Mucosa of stomach (tissue), 1 donor: ENCODE data around the gene ANKMY1.

ENCODE experiments used
- H3K27me3 ChIP-seq: one replicate; pipeline ENCODE4 v1.7.0; 2013; ENCODE audit warnings: mild to moderate bottlenecking, low read length; ENCODE audit not compliant: control insufficient read depth, insufficient read depth
- H3K36me3 ChIP-seq: one replicate; pipeline ENCODE4 v1.7.0; 2013; ENCODE audit warnings: low read length; ENCODE audit not compliant: control insufficient read depth, insufficient read depth
- H3K4me1 ChIP-seq: one replicate; pipeline ENCODE4 v1.7.0; 2013; ENCODE audit warnings: mild to moderate bottlenecking, low read length; ENCODE audit not compliant: control insufficient read depth, insufficient read depth
- H3K4me3 ChIP-seq: one replicate; pipeline ENCODE4 v1.7.0; 2013; ENCODE audit warnings: low read length
- H3K9ac ChIP-seq: one replicate; pipeline ENCODE4 v1.7.0; 2013; ENCODE audit warnings: mild to moderate bottlenecking, low read length, moderate library complexity
- H3K9me3 ChIP-seq: one replicate; pipeline ENCODE4 v1.7.0; 2013; ENCODE audit warnings: mild to moderate bottlenecking, low read length, moderate library complexity; ENCODE audit not compliant: control insufficient read depth
- donor health status: Pancreatic carcinoma.

The ANKMY1 gene

GRCh38 chr2:240591226-240591625 is 33.4 kb upstream of the ANKMY1 start:
- no peak overlapping the region for H3K9ac ChIP-seq

DNA sequence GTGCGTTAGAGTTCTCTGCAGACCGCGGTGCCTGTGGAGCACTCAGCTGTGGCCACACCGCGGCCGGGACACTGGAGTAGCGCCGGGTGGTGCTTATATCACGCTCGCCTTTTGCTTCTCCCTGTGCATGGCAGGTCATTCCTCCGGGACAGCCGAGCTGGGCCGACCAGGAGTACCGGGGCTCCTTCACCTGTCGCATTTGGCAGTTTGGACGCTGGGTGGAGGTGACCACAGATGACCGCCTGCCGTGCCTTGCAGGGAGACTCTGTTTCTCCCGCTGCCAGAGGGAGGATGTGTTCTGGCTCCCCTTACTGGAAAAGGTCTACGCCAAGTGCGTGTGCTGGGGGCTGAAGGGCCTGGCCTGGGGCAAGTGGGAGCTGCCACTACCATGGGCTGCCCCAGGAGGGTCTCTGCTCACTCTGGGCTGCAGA is 32.9 kb upstream of the ANKMY1 start:
- Histone ChIP-seq H3K4me3 (no peak overlapping the region), H3K27me3 (no peaks in the 10 kb centered on the region), H3K4me1 (peaks cover 22% of the 10 kb centered on the region), H3K36me3 (peaks cover 4% of the 10 kb centered on the region), H3K9me3 (no peaks in the 10 kb centered on the region), H3K9ac (no peak overlapping the region)

More at GRCh38 chr2:240591226-240591625, 33.4 kb upstream of the ANKMY1 start:
- no peaks in the 10 kb centered on the region for H3K27me3 ChIP-seq
- H3K4me3 ChIP-seq, result no peak overlapping the region
- peaks cover 27% of the 10 kb centered on the region for H3K4me1 ChIP-seq
- no peaks in the 10 kb centered on the region for H3K9me3 ChIP-seq
- H3K36me3 ChIP-seq, result peaks cover 4% of the 10 kb centered on the region

- Histone ChIP-seq H3K9me3 (no peaks in the 10 kb centered on the region), H3K4me1 (peaks cover 22% of the 10 kb centered on the region), H3K27me3 (no peaks in the 10 kb centered on the region), H3K9ac (no peak overlapping the region), H3K4me3 (no peak overlapping the region), H3K36me3 (peaks cover 4% of the 10 kb centered on the region)
These were observed 32.2 kb upstream of the ANKMY1 start for GRCh38 chr2:240589850-240590525.

GRCh38 chr2:240589375-240589774 is 31.6 kb upstream of the ANKMY1 start:
- no peaks in the 10 kb centered on the region for H3K27me3 ChIP-seq
- H3K9ac ChIP-seq, result no peak overlapping the region
- peaks cover 4% of the 10 kb centered on the region for H3K36me3 ChIP-seq
- H3K4me3 ChIP-seq, result no peak overlapping the region
- H3K9me3 ChIP-seq, result no peaks in the 10 kb centered on the region
- H3K4me1 ChIP-seq, result peaks cover 28% of the 10 kb centered on the region

DNA sequence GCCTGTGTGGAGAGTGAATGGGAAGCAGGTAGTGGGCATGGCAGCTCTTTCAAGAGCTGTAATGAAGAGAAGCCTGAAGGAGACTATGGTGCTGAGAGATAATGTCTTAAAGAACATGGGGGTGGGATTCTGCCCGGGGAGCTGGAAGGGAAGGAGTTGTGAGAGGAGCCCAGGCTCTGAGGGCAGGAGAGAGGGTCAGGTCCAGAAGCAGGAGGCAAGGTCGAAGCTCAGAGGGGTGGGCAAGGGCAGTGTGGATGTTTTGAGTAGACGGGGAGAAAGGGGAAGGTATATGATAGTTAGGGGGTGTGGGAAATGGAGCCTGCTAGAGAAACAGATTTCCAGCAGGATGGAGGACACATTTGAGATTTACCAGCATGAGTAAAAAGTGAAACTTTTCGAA is 30.9 kb upstream of the ANKMY1 start:
- Histone ChIP-seq H3K4me3 (no peak overlapping the region), H3K27me3 (no peaks in the 10 kb centered on the region), H3K4me1 (peaks cover 28% of the 10 kb centered on the region), H3K9ac (no peak overlapping the region), H3K36me3 (peaks cover 4% of the 10 kb centered on the region), H3K9me3 (no peaks in the 10 kb centered on the region)

GRCh38 chr2:240588006-240588655 is 30.3 kb upstream of the ANKMY1 start:
- Histone ChIP-seq H3K9ac (peak overlapping the region; percentile 69), H3K27me3 (no peaks in the 10 kb centered on the region), H3K9me3 (no peaks in the 10 kb centered on the region), H3K36me3 (peaks cover 4% of the 10 kb centered on the region), H3K4me1 (peaks cover 28% of the 10 kb centered on the region), H3K4me3 (peak overlapping the region; percentile 51)

GRCh38 chr2:240586919-240587800 is 29.4 kb upstream of the ANKMY1 start:
- Histone ChIP-seq H3K9me3 (no peaks in the 10 kb centered on the region), H3K4me3 (peak overlapping the region; percentile 51), H3K27me3 (no peaks in the 10 kb centered on the region), H3K9ac (peak overlapping the region; percentile 69), H3K36me3 (peaks cover 4% of the 10 kb centered on the region), H3K4me1 (peaks cover 28% of the 10 kb centered on the region)

- Histone ChIP-seq H3K9me3 (no peaks in the 10 kb centered on the region), H3K9ac (peak within 1 kb of the TSS; percentile 84), H3K4me3 (peak within 1 kb of the TSS; percentile 51), H3K4me1 (peaks cover 28% of the 10 kb centered on the region), H3K36me3 (peaks cover 3% of the 10 kb centered on the region), H3K27me3 (no peaks in the 10 kb centered on the region)
These were observed 28.6 kb upstream of the ANKMY1 start, which contains the start of gene CAPN10 for GRCh38 chr2:240586198-240586918. CAPN10 (plus strand) TSS chr2:240586734; CDS start chr2:240586912, 178 bp downstream.

DNA sequence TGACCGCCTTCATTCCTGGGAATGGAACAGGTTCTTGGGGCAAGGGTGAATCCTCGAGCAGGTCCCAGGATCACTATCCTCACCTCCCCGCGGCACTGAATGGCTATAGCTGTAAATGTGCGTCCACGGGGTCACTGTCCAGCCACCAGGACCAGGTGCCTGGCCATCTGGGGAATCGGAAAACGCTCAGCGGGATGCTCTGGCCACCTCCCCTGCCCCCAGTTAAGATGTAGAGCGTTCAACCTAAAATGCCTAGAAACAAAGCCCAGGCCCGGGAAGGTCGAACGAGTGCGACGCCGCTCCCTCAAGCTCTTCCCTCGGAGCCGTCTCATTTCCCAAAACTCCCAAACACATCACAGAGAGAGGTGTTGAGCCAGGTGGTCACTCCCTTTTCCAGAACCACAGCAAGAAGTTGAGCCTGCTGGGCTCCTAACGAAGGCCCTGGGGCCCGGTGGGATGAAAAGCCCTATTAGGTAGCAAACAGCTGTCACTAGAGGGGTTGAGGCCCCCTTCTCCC is 28.0 kb upstream of the ANKMY1 start:
- H3K27me3 ChIP-seq, result no peaks in the 10 kb centered on the region
- peaks cover 28% of the 10 kb centered on the region for H3K4me1 ChIP-seq
- H3K9me3 ChIP-seq, result no peaks in the 10 kb centered on the region
- H3K9ac ChIP-seq, result peak overlapping the region; percentile 84
- H3K36me3 ChIP-seq, result no peaks in the 10 kb centered on the region
- peak overlapping the region; percentile 51 for H3K4me3 ChIP-seq

DNA sequence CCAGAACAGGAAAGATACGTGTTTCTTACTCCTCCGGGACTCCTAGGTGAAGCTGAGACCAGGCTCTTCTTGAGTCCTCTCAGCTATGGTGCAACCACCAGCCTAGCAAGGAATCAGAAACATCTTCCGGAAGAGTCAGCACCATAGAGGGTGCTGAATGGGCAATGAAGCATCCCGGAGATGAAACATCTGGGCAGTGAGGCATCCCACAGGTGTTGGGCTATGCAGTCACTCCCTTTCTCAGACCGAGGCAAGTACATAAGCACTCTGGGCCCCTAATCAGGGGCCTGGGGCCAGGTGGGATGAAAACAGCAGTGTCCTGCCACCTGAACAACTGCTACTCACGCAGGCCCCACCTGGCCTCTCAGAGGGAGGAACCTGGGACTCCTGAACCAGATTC is 27.3 kb upstream of the ANKMY1 start:
- no peaks in the 10 kb centered on the region for H3K36me3 ChIP-seq
- peak overlapping the region; percentile 84 for H3K9ac ChIP-seq
- H3K4me3 ChIP-seq, result no peak overlapping the region
- no peaks in the 10 kb centered on the region for H3K9me3 ChIP-seq
- no peaks in the 10 kb centered on the region for H3K27me3 ChIP-seq
- H3K4me1 ChIP-seq, result peaks cover 34% of the 10 kb centered on the region

- Histone ChIP-seq H3K4me3 (no peak overlapping the region), H3K36me3 (no peaks in the 10 kb centered on the region), H3K4me1 (peaks cover 39% of the 10 kb centered on the region), H3K9me3 (no peaks in the 10 kb centered on the region), H3K9ac (no peak overlapping the region), H3K27me3 (no peaks in the 10 kb centered on the region)
These were observed 26.8 kb upstream of the ANKMY1 start for GRCh38 chr2:240584486-240585031.
